GF-D8 (cell line): ENCODE results near the gene KRTAP27-1.

ENCODE experiments used
- DNase-seq: peaks from one replicate; lab custom pipeline; 2025; lab: John Stamatoyannopoulos, UW

KRTAP27-1 gene, protein sequence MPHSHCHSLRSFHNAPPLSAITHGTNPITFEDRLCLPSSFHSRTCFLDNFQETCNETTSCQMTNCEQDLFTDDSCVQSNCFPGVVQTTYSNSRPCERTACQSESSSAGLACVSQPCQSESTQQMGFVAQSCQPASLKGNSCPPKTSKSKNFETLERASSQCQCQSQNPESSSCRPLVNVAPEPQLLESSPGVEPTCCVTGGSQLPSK

DNA sequence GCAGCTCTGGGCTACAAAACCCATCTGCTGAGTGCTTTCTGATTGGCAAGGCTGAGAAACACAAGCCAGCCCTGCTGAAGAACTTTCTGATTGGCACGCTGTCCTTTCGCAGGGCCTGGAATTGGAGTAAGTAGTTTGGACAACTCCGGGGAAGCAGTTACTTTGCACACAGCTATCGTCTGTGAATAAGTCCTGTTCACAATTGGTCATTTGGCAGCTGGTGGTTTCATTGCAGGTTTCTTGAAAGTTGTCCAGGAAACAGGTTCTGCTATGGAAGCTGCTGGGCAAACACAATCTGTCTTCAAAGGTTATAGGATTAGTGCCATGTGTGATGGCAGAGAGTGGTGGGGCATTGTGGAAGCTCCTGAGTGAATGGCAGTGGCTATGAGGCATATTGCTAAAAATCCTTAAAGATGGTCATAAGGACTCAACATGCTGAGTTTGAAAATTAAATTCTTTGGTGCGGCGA is at the start of gene KRTAP27-1:
KRTAP27-1 (minus strand) TSS at position 419 of the 469 bp plus-strand sequence; CDS start at position 393, 26 bp downstream.
- DNase-seq: no peak

DNA sequence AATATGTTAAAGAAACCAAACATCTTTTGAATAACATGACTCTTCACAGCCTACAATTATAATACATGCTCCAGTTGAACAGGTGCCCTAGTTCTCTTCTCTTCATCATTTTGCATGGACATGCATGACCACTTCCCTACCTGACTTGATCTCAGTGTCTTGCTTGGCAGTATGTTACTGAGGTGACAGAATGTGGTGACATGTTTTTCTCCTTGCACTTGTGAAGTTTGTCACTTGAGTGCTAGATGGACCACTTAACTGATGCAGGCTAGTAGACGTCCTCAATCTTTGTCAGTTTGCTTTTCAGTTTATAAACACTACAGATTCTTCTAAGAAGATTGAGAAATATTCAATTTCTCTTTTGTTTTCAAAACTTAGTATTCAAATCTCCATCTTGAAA is 44.7 kb upstream of the KRTAP27-1 start:
- no peak for DNase-seq

DNA sequence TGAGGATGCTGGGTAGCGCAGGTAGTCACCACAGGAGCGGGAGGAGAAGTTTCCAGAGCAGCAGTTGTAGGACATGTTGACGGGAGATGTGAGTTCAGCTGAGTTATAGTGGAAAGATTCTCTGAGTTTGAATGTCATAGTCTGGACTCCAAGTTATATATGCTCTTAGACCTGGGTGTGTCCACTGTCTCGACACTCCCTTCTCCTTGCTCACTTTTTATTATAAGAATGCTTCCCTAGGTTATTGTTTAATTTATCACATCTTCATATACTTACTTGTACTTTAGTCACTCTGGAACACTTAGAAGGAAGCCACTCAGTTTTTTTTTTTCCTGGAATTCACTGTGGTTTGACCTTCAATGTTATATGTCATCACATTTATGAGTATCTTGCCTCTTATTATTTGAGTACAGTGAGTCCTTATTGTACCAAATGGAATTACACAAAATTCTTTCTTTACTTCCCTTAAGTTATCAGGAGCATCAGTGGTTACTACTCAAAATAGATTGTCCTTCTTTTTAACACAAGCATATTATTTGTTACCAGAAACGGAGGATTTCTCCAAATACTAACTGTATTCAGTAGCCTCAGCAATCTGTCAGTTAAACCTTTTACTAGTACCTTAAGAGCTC is 34.8 kb upstream of the KRTAP27-1 start, which contains the start of gene KRTAP13-2:
KRTAP13-2 (minus strand) TSS at position 133 of the 632 bp plus-strand sequence; CDS start at position 75, 58 bp downstream.
- DNase-seq: no peak

DNA sequence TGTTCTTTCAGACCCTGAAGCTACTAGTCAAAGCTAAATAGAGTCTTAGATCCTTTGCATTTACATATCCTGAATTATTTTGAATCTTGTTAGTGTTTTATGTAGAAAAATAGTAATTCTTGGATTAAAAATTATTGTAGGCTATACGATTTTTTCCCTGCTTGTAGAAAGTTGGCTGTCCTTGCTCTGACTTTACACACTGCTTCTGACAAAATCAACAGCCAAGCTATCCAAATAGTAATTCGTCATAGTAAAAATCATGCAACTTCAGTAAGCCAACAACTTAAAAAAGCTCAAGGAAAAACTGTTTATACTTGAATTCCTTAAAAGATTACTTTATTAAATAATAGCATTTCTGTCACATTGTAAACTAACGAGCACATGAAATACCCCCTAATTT is 18.4 kb upstream of the KRTAP27-1 start:
- no peak for DNase-seq

DNA sequence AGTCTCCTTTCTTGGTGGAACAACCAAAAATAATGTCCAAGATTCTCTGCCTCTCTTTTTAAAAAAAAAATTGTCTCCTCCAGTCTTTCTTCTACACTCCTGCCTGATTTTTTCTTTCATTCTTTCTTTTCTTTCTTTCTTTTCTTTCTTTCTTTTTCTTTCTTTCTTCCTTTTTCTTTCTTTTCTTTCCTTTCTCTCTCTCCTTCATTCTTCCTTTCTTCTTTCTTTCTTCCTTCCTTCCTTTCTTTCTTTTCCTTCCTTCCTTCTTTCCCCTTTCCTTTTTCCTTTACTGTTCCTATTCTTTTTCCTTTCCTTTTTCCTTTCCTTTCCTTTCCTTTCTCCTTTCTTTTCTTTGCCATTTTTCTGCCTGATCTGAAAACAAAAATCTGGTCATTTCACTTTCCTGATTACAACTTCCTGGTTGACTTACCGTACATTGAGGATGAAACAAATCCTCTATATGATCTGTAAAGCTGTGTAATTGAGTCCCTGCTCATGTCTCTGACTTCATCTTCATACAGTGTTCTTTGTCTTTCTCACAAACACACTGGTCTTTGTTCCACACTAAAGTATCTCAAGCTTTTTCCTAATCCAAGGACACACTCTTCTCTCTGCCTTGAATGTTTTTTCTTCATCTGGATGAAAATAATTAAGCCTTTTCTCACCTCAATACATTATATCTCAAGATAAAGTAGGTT is 17.0 kb upstream of the KRTAP27-1 start:
- DNase-seq: no peak

DNA sequence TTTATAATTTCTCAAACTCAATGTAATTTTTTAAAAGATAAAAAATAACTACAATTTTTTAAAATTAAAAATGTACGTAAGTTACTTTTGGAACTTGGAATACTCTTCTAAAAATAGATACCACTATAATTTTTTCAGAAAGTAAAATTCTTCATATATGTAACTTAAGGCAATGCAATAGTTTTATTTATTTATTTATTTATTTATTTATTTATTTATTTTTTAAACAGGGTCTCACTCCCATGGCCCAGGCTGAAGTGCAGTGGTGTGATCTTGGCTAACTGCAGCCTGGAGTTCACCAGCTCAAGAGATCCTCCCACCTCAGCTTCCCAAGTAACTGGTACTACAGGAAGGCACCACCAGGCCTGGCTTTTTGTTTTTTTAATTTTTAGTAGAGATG is 14.0 kb upstream of the KRTAP27-1 start:
- DNase-seq: no peak

DNA sequence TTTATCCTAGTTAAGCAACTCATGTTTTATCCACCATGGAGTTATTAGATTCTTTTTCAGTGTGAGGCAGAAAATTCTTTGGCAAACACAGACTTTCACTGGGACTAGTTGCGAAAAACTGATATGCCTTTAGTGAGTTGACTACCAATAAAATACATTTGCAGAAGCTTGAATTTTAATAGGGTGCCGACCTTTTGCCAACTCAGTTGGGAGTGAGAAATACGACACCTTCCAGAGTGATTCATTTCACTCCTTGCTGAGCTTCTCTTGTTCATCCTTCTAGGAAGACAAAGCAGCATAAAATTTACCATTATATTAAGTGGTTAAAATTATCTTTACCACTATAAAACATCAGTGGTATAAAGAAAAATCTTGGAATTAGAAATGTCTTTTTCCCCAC is 12.1 kb upstream of the KRTAP27-1 start:
- no peak for DNase-seq

DNA sequence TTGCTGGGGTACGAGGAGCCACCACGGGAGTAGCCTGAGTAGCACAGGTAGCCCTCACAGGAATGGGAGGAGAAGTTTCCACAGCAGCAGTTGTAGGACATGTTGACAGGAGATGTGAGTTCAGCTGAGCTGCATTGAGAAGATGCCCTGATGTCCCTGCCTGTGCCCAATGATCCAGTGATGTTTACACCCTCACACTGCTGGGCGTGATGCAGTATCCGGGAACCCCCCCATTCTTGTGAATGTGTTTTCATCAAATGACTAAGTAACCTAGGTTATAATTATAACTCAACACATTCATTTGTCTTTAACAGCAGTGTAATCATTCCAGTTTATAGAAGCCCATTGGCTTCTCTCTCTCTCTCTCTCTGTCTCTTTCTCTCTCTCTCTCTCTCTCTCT is 11.0 kb upstream of the KRTAP27-1 start, which contains the start of gene KRTAP23-1:
KRTAP23-1 (minus strand) TSS at position 101 of the 400 bp plus-strand sequence; CDS start at position 101, 0 bp downstream.
- DNase-seq: no peak

DNA sequence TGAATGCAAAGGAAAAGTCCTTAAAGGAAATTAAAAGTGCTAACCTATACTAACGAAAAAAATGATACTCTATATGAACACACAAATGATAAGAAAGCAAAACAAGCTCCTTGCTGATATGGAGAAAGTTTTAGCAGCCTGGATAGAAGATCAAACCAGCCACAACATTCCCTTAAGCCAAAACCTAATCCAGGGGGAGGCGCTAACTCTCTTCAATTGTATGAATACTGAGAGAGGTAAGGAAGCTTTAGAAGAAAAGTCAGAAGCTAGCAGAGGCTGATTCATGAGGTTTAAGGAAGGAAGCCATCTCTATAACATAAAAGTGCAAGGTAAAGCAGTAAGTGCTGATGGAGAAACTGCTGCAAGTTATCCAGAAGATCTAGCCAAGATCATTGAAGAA is 7.5 kb upstream of the KRTAP27-1 start:
- DNase-seq: no peak

DNA sequence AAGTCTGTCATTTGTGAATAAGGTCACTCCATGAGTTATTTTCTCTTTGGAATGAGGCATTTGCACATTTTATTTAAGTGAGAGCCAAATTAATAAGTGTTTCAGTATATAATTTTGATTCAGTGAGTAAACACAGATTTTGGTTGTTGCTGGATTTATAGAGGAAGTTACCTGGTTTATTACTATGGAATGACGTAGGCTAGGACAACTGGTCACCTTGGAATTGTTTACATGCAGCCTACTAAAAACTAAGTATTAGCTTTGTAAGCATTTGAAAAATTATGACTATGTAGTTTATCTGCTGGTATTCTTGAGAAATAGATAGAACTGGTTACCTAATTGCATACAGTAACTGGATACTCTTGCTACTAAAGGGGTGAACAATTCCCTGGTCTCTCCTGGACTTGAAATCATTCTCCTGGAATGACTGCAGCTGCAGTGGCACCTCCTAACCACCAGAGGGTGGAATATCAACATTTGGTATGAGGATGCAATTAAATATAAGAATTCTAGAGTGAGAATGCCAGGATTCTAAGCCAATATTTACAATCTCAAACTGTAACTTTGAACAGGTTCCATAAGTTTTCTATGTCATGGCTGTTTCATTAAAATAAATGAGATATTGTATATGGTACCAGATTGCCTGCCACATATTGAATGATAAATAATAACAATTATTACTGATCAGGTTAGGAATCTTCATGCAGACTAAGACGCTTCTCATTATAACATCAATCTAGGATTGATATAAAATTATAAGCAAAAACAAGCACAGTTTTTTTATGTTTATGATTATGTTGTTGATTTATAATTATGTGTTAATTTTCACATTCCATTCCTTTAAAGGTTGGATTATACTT is 3.5 kb upstream of the KRTAP27-1 start:
- no peak for DNase-seq

DNA sequence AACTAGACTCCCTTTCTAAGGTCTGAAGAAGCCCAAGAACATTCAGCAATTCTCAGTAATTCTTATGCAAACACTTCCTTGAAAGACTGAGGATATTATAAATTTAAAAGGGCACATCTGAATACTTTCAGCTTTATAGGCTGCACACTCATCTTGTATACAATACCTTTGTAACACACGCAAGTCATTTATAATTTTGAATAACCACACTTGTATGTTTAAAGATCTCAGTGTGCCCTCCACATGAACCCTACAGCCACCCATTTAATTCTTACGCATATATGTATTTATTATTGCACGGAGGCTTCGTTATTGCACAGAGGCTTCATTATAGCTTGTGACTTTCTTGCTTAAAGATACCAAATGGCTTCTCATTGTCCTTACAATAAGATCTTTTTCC is 1.2 kb upstream of the KRTAP27-1 start:
- DNase-seq: no peak

DNA sequence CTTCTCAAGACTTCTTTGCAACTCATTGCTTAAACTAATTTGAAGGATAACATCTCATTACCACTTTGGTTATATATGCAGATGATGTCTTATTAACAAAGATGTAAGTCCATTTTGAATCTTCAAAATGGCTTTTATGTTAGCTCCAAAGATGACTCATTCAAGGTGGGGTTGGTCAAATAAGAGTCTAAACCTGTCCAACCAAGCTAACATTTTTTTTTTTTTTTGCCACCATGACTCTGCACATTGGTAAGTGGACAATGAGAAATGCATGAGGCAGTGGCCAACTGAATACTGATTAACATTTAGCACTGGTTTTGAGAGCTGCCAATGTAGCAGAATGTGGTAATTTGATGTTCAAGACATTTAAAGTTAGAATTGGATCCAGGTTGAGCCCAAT is 278 bp upstream of the KRTAP27-1 start:
- no peak for DNase-seq

DNA sequence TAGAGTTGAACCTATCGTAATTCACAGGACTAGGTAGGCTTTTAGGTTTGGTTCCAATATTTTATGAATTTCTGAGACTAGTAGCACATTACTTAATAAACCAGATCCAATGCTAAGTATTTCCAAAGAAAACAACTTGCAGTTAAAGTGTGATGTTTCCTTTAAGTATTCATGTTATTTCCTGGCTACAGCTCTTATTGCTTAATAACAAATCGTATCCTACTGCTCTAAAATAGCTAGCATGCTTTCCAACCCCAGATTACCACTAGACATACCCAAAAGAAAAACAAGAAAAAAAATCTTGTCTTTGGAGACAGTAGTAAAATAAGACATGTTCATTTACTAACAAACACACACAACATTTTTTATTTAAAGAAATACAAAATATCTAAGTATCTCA is 898 bp downstream of the KRTAP27-1 start:
- no peak for DNase-seq

DNA sequence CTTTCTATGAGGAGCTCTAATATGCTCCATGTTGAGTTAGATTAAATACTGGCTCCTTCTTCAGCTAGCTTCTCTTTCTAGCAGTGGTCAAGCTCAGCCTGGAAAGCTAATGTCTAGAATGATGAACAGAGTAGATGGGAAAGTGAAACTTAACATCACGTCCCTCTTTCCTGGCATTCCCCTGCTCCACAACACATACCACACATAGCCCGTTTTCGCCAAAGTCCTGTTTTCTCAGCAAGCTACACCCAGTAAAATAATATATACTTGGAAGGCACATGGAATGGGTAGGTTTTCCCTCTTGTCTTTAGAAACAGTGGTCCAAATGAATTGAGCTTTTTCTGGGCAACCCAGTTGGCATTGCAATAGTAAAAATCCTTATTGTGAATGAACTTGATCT is 3.8 kb downstream of the KRTAP27-1 start:
- no peak for DNase-seq

DNA sequence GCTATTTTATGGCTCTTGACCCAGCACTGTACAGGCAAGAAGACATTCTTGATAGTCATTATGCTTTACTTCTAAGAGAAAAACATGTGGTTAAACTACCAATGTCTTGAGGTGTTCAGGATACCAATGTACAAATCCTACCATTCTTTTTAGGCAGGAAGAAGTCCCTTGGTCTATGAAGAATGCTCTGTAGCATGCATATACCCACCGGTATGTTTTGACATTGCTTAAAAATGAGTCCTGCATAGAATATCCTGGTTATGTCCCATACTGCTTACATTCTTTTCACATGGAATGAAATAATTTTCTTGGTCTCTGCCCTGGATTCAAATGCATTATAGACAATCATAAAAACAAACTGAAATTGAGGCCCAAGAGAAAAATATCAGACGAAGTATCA is 4.8 kb downstream of the KRTAP27-1 start:
- no peak for DNase-seq

DNA sequence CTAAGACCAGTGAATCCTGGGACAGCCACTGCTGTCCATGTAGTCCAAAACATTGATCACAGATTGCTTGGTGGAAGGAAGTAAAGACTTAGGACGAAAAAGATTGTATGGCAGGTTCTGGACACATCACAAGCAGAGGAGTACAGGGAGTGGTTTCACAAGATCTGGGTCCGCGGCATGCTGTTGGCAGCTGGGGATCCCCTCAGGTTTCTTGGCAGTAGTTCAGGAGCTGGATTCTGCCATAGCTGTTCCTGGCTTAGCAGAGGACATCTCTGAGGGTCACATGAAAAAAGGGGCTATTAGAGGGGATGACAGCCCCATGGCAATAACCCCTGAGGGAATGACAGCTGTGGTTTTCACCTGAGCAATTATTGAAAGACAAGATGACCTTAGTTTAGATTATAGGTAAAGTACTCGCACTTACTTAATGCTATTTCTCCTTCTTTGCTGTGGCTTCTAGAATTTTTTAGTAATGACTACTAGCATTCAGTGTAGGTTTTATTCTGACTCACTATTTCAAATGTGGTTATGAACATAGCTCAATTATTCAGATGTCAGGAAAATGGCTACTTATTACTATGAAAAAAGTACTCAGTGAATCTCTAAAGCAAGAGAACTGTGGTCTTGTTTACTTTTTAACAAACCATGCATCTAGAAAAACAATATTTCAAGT is 8.2 kb downstream of the KRTAP27-1 start:
- DNase-seq: no peak

DNA sequence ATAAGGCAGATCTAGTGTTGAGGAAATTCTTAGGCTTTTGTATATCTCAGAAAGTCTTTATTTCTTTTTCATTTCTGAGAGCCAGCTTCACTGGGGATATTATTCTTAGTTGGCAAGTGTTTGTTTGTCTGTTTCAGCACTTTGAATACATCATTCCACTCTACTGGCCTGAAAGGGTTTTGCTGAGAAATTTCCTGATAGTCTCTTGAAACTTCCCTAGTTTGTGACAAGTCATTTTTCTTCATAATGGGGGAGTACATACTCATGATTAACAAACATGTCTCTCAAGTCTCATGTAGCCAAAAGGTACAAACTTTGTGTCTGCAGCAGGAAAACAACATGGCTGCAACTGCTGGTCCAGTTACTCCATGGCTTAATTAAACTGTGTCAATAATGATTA is 11.1 kb downstream of the KRTAP27-1 start:
- DNase-seq: no peak

DNA sequence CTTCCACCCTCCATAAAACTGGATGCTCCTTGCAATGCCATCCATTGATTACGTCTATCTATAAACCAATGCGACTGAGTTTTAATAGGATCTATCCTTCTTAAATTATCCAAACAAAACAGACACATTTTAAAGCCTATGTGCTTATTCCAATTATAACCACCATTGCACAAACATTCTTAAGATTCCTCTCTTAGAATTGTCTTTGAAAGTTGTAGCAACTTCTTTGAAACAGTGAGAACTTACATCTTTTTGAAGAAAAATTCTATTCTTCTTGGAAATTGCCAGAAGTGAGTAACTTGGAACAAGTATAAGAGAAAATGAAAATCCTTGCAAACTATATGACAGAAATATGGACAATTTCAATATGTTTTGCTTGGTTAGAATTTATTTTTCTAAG is 17.3 kb downstream of the KRTAP27-1 start, which contains the start of gene KRTAP26-1:
KRTAP26-1 (minus strand) TSS at position 101 of the 400 bp plus-strand sequence. CDS start 280 bp downstream, outside the sequence.
- DNase-seq: no peak

DNA sequence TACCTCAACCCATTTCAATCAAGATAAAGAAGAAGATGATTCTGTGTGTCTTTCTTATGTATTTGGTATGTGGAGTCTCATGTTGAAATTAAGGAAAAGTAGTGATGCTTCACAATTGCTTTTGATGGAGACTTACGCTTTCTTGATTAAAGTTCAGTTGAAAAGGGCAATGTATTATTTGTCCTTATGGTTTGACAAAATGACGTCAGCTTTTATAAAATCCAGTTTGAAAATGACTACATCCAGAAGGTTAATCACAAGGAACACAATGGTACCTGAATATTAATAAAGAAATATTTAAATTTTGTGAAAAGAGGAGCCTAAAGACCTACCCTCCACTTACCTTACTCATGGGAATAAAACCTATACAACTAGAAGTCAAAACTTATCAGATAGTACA is 21.8 kb downstream of the KRTAP27-1 start:
- DNase-seq: no peak

DNA sequence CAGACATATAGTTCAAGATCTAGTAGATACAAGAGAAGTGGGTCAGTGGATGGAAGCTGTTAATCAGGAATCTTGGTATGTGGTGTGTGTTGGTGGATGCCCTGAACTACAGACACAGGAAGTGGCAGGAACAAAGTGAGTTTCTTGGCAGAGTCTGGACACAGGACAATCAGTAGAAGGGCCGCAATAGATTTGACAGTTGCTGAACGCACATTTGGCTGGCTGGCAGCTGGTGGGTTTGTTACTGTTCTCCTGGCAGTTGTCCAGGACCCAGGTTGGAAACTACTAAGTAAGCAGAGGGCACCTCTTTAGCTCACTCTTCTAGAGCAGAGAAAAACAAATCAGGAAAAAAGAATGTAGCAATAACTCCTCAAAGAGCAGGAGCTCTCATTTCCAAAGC is 30.6 kb downstream of the KRTAP27-1 start:
- no peak for DNase-seq

DNA sequence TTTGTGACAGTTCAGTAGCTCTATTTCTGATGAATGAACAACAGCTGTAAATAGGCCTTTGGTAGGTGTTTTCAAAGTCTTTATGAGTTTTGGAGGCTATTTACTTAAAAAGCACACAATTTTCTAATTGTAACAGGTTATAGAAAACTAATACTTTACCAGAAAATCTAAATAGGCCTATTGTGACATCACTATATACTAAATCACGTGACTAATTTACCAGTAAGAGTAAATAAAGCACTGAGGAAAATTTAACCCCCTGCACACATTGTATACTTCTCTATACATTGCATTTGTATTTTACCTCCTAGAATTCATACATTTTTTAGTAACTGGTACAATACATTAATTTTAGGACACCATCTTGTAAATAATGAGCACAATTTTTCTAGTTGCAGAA is 32.4 kb downstream of the KRTAP27-1 start:
- no peak for DNase-seq
